RWPE1 (cell line): Measurements from ENCODE around the gene TALDO1.

Experiments
- CTCF ChIA-PET: fragments of 350-600 bp; sonication (Branson Sonifier 250); formaldehyde crosslinking; extraction: SDS; loops from one replicate; lab custom pipeline; 2021; lab: Yijun Ruan, JAX
- POLR2A ChIA-PET: fragments of 400-600 bp; formaldehyde crosslinking; extraction: SDS; loops from one replicate; lab custom pipeline; 2020; ENCODE audit warnings: antibody characterized with exemption; ENCODE audit not compliant: low non-redundant PET; lab: Yijun Ruan, JAX
- DNase-seq: peaks from one replicate; pipeline ENCODE4 v3.0.0; 2012; ENCODE audit warnings: low spot score
- H3K27ac ChIP-seq: fragments of 450-650 bp; 2 replicates; pipeline ENCODE4 v1.5.1; 2017
- TF ChIP-seq, protein P1 (sequence below): fragments of 450-650 bp; conservative IDR thresholded peaks from 2 replicates; pipeline ENCODE4 v1.5.1; 2017; ENCODE audit warnings: low read depth, mild to moderate bottlenecking

The TALDO1 gene

DNA sequence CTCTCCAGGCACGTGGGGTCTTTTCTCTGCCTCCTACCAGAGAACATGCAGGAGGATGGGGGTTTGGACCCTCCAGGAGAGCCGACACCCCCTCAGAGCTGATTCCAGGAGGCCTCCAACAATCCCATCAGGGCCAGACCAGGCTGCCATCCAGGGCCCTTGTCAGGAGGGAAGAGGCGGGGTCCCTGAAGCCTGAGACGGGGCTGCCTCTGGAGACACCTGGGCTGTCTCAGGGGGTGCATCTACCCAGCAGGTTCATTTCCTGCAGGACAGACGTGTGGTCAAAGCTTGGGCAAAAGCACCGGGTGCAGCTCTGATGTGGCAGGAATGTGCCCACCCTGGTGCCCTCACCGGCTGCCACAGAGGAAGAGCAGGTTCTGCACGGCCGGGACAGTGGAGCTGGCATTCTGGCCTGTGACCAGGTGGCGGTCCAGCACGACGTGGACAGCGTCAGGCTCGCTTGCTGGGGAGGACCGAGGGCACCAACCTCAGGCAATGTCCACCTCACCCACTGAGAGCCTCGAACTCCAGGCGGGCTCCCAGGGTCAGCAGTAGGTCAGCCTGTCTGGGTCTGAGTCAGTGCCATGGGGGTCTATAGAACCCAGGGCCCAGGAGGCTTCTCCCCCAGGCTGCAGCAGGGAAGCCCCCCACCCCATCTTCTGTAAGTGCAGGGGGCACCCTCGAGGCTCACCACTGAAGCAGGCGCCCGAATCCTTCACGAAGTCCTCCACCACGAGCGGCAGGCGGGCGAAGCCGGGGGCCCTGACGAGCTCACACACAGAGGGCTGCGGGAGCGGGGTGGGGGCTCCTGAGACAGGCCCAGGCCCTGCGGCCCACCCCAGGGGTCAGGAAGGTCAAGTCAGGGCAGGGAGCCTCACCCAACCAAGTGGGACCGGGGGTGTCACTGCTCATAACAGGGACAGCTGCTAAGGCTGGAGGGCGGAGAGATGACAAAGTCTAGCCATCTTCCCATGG, 23.7 kb downstream of the TALDO1 start:
- DNase-seq, result no peak
- ChIA-PET CTCF (interaction anchor here (0.8 kb wide), 1 partner anchor 12 kb away, joined by 3 read pairs; no protein-coding TSS in a partner anchor), POLR2A (interaction anchor here (0.5 kb wide), 1 partner anchor 45 kb away, joined by 3 read pairs; no protein-coding TSS in a partner anchor)
- TF ChIP-seq, protein P1, sequence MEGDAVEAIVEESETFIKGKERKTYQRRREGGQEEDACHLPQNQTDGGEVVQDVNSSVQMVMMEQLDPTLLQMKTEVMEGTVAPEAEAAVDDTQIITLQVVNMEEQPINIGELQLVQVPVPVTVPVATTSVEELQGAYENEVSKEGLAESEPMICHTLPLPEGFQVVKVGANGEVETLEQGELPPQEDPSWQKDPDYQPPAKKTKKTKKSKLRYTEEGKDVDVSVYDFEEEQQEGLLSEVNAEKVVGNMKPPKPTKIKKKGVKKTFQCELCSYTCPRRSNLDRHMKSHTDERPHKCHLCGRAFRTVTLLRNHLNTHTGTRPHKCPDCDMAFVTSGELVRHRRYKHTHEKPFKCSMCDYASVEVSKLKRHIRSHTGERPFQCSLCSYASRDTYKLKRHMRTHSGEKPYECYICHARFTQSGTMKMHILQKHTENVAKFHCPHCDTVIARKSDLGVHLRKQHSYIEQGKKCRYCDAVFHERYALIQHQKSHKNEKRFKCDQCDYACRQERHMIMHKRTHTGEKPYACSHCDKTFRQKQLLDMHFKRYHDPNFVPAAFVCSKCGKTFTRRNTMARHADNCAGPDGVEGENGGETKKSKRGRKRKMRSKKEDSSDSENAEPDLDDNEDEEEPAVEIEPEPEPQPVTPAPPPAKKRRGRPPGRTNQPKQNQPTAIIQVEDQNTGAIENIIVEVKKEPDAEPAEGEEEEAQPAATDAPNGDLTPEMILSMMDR, result no peak
- peak overlapping the region; percentile 95 for H3K27ac ChIP-seq

DNA sequence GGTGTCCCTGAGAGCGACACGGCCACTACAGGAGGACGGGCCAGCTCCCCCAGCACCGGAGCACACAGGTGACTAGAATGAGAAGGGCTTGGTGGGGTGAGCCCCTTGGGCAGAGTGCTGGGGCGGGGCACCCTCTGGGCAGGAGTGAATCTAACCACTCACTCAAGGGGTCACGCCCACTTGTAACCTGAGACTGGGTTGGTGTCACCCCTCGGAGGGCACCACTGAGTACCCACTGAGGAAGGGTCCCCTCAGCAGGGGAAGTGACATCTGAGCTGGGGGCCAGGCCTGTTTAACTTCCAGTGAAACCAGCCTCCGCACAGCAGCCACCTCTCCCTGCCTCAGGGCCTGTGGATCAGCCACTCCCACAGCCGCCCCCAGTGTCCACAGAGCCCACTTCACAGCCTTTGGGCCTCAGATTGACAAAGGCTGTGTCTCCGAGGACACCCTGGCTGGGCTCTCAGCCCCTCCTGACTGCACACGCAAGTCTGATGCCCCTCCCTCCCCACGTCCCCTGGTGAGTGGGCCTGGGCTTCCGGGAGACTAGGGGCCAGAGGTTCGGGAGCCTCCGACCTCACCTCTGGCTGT, 24.4 kb downstream of the TALDO1 start:
- peak overlapping the region; percentile 95 for H3K27ac ChIP-seq
- POLR2A ChIA-PET, result no interaction called here
- DNase-seq, result no peak
- TF ChIP-seq, protein P1, result no peak
- CTCF ChIA-PET, result interaction anchor here (0.8 kb wide), 1 partner anchor 11 kb away, joined by 3 read pairs; no protein-coding TSS in a partner anchor

DNA sequence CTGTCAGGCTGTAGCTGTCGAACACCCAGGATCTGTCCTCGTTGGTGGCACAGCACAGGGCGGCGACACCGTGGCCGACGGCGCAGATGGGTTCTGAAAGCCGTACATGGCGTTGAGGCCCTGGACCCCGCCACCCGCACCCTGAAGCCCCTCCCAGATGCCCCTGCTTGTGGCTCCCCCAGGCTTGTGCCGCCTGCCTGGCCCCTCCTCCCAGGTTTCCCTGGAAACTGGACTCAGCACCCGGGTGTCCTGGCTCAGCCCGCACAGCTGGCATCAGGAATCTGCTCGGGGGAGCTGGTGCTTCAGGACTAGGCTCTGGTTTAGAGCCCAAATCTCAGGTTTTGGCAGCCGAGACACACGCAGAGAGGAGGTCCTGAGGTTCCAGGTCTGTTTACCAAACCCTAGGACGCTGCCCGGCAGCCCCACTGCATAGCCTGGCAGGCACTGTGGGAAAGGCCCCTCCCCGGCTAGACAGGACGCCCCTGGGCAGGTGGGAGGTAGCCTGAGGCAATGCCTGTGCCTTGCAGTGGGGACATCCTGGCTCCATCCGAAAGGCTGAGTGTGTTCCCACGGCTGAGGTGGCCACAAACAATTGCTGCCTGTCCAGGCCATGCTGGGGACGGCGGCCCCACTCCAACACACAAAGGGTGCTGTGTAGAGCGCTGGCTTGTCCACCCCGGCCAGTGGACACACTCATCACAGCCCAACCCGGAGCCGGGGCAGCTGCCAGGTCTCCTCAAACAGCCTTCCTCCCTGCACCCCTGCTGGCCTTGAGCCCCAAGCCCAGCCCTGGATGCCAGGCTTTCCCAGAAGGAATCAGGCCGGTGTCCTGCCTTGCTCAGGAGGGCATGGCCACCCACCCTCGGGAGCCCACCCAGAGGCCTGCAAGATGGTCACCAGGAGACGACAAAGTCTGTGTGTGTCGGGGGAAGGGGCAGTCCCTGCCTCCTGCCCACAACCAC, 25.4 kb downstream of the TALDO1 start:
- ChIA-PET POLR2A (no interaction called here), CTCF (no interaction called here)
- H3K27ac ChIP-seq, result peak overlapping the region; percentile 81
- DNase-seq, result no peak
- TF ChIP-seq, protein P1, result no peak

DNA sequence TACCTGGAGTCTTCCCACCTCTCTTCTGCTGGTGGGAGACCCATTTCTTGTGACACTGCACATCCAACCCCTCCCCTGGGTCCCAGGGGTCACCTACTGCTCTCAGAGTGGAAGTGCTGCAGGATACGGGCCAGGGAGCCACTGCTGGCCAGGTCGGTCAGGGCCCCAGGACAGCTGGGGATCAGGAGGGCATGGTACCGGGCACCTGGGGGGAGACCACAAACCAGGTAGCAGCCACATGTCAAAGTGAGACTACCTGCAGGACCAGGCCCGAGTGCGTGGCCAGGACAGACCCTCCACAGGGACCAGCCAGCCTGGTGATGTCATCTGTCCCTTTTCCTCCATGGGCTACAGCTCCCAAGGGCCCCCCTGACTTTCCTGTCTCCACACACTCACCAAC, 26.2 kb downstream of the TALDO1 start:
- no peak for DNase-seq
- CTCF ChIA-PET, result interaction anchor here (0.6 kb wide), 2 partner anchors 18 to 133 kb away, joined by 4 read pairs; no protein-coding TSS in a partner anchor
- H3K27ac ChIP-seq, result peak overlapping the region; percentile 81
- POLR2A ChIA-PET, result no interaction called here
- TF ChIP-seq, protein P1, result no peak

DNA sequence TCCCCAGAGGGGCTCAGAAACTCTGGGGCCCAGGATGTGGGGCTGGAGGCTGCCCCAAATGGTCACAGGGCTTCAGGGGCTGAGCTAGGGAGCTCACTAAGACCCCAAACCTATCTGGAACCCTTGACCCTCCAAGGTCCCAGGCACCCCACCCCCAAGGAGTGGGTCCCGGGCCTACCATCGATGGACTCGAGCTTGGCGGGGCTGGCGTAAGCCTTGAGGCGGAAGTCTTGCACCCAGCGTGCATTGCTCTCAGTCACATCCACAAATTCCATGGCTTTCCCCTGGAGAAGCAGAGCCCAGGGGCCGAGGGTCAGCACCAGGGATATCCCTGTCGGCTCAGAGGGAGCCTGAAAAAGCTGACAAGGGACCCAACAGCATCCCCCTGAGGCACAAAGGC, 26.6 kb downstream of the TALDO1 start:
- TF ChIP-seq, protein P1, result no peak
- peak overlapping the region; percentile 81 for H3K27ac ChIP-seq
- ChIA-PET CTCF (interaction anchor here (0.6 kb wide), 2 partner anchors 19 to 133 kb away, joined by 4 read pairs; no protein-coding TSS in a partner anchor), POLR2A (no interaction called here)
- no peak for DNase-seq
